Measurements from ENCODE around the gene C20orf204.
"Not testable (repeated sequence)": the region's sequence is repeated elsewhere in the genome, so short reads cannot be mapped to it uniquely, and the experiment has no call there.

C20orf204 gene, protein sequence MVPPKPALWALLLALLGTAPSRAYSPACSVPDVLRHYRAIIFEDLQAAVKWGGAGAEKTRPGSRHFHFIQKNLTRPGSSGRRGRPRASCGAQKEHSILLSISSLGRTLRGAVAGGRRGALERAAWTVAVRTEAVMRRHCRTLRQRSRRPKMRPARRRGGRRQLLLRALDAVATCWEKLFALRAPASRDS

GRCh38 chr20:64035933-64036345, at the start of gene C20orf204:
C20orf204 (plus strand) TSS chr20:64036182; CDS start chr20:64036324, 142 bp downstream.
- DNase-seq = no peak

DNA sequence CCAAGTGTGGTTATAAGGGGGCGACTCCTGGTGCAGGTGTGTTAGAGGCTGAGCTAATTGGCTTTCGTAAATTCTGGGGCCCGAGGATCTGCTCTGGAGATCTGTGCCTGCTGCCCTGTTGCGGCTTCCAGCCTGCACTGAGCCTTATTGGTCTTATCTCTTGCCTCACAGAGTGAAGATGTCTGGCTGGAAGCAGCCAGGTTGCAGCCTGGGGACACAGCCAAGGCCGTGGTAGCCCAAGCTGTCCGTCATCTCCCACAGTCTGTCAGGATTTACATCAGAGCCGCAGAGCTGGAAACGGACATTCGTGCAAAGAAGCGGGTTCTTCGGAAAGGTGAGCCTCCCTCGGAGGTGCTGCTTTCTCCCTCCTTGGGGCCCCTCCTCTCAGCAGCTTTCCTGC, 35.1 kb upstream of the C20orf204 start:
- DNase-seq = no peak

GRCh38 chr20:64001607-64002011, 34.4 kb upstream of the C20orf204 start:
- DNase-seq = no peak

DNA sequence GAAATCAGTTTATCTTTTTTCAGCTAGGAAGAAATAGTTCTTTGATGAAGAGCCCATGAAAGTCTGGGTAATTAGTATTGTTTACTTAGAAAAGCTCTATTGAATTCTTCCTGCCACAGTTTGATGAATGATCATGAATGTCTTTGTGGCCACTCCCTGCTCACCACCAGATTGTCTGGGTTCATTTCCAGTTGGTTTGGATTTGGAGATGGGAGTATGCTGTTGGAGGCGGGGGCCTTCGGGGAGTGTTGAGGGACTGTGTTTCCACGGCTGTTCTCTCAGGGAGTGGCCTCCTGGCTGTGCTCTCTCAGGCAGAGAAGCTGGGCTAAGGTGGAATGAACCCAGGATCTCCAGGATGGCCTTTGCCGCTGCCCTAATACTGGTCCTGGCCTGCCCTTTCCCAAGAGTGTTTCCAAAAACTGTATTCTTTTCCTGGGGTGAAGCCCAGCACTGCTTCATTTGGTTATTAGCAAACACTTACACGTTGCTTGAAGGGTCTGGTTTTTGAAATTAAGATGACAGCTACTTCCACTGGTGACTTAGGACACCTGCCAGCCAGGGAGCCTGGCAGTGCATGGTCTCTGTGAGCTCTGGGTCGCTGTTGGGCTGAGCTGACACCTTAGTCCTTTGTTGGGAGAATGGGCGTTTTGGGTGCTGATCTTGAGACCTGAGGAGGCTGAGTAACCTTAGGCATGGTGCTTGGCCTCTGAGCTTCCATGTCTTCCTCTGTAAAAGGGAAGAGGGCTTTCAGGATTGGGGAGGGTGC, 31.8 kb upstream of the C20orf204 start:
- DNase-seq = no peak

DNA sequence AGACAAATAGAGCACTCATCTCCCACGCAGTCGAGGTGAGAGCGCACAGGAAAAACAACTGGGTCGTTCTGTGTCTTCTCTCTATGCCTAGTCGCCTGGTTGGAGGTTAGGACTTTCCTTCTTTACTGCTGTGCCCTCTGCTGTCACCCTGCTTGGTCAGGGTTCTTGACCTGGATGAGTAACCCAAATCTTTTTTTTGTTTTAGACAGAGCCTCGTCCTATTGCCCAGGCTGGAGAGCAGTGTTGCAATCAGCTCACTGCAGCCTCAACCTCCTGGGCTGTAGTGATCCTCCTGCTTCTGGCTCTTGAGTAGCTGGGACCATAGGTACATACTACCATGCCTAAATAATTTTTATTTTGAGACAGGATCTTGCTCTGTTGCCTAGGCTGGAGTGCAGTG, 30.6 kb upstream of the C20orf204 start:
- no peak for DNase-seq

- no peak for DNase-seq
These were observed 29.5 kb upstream of the C20orf204 start for GRCh38 chr20:64006490-64006889.

- no peak for DNase-seq
These were observed 29.1 kb upstream of the C20orf204 start for GRCh38 chr20:64006902-64007301.

DNA sequence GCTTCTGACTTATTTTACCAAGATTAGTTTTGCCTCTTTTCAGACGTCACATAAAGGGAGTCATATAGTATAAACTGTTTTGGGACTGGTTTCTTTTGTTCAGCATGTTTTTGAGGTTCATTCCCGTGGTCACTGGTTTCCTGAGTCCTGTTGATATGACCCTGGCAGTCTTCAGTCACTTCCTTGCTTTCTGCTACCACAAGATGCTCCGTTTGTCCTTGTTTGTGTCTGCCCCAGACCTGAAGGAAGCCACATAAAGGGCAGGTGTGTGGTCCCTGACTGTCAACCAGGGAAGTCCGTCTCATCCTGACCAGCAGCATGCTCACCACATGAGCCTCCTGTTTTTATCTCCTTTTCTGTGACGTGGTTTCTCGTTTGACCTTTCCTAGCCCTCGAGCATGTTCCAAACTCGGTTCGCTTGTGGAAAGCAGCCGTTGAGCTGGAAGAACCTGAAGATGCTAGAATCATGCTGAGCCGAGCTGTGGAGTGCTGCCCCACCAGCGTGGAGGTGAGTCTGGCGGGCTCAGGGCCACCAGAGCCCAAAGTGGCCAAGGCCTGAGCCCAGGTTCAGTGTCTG, 26.1 kb upstream of the C20orf204 start:
- no peak for DNase-seq

GRCh38 chr20:64010711-64011237, 25.2 kb upstream of the C20orf204 start:
- DNase-seq = no peak

- DNase-seq = no peak
These were observed 24.6 kb upstream of the C20orf204 start for GRCh38 chr20:64011366-64011779.

GRCh38 chr20:64012385-64013154, 23.4 kb upstream of the C20orf204 start:
- DNase-seq = not testable (repeated sequence)

DNA sequence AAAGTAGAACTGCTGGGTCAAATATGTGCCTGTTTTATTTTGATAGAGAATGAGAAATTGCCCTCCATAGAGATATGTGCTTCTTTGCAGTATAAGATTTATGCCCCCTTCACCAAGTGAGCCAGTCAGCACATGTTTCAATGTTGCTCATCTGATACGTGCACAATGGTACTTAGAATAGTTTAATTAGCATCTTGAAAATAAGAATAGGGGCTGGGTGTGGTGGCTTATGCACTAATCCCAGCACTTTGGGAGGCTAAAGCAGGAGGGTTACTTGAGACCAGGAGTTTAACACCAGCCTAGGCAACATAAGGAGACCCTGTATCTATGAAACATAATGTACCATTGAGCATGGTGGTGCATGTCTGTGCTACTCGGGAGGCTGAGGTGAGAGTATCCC, 20.3 kb upstream of the C20orf204 start:
- no peak for DNase-seq

- no peak for DNase-seq
These were observed 14.6 kb upstream of the C20orf204 start for GRCh38 chr20:64021124-64021975.

DNA sequence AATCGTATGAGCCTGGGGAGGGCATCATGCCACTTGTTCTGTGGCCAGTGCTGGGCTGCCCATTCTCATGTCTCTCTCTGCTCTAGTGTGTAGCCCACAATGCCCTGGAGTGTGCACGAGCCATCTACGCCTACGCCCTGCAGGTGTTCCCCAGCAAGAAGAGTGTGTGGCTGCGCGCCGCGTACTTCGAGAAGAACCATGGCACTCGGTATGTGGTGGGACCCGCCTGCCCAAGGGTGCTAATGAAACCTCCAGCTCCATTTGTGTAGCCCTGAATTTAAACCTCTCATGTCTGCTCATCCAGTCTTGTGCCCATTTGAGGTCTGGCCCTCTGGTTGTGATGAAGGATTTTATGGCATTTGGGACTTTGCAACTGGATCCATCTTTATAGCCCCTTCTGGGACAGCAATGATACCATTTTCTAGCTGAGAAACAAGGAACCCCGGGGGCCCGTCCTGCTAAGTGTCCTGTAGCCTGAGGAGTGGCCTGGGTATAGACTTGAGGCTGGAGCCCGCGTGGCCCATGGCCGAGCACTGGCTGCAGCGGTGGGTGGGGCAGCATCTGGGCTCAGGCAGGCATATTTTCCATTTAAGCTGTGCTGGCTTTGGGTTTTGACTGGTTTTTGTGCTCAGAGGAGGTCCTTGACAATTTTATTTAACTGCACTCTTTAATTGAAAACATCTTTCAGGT, 13.2 kb upstream of the C20orf204 start:
- DNase-seq = no peak

DNA sequence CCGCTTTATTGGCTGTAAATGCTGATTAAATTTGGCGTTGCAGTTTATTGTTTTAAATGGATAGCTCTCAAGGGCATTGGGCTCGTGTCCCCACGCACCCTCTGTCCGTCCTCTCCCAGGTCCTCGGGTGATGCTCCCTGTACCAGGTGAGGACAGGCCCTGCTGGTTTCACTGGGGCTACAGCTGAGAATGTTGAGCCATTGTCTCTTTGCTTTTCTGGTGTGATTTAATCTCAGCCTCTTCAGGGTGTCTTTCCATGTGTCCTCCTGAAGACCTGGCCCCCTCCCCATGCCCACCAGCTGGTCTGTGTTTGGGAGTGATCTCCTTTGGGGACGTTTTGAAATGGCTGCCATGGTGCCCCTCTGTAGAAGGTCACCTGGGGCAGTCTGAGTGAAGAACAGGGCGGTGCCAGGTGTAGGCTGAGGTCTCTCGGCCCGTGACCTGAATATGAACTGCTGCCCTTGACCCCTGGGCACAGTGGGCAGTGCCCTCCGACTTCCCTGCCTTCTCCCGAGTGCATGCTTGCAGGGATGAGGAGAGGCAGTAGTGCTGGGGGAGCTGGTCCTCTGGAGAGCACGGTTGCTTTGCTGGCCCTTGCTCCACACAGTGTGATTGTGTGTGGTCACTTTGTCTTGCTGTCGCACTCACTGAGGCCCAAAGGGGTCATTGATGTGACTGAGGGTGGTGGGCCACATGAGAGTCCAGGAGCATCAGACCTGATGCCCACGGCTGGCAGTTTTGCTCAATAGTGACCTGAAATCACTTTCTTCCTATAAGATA, 12.4 kb upstream of the C20orf204 start:
- no peak for DNase-seq

DNA sequence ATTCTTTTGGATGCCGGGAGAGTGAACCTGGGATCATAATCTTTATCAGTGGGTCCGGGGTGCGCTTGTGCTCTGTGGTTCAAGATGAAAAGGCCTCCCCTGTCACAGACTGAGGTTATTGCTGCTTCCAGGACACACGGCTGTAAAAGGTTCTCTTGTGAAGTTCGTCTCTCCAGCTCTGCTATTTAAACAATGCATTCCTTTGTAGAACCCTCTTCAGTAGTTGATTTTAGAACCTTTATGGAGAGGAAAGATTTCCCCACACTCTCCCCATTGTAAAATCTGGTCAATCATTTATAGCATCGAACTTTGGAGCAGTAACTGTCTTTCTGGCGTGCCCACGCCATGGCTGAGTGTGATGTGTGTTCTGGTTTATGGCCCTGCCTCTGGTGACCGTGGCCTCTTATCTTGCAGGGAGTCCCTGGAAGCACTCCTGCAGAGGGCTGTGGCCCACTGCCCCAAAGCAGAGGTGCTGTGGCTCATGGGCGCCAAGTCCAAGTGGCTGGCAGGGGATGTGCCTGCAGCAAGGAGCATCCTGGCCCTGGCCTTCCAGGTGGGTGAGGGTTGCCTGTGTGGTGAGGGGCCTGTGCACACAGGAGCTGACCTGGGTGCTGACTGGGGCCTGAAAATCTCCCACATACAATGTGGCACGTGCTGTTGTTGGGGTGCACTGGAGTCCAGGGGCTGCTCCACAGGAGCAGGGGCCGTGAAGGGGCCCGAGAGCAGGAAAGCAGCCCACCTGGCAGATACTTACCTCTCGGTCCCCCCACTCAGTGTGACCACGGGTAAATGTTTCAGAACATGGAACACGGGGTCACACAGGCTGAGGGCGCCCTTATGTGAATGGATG, 11.6 kb upstream of the C20orf204 start:
- DNase-seq = no peak

DNA sequence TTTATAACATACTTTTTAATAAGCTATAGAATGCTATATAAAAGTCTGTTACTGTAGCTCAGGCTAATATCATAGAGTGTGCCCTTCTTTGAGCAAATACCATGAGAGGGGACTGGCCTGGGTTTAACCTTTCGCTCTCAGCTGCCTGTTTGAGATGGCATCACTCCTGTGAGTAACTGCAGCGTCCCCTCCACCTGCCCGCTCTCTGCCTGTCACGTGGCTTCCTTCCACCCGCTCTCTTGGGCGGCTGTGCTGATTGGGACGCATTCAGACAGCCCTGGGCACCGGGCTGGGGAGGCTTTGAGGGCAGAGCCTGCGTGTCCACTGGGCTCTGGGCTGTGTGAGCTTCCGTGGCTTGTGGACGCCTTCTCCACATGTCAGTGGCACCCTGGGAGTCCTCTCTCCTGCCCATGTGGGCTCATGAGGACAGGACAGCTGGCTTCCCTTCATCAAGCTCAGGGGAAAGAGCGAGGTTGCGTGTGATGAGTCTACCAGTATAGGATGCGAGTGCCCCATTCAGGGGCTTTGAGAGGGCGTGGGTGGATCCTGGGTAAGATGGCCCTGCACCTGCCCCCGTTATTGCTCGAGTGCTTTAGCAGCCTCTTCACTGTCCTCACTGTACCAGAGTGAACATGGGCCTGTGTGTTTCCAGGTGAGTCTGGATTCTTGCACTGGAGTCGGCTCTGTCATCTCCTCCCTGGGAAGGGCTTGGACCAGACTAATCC, 10.7 kb upstream of the C20orf204 start:
- DNase-seq = no peak

GRCh38 chr20:64025826-64026412, 10.1 kb upstream of the C20orf204 start:
- no peak for DNase-seq
